HFF-Myc (cell line): ENCODE measurements around the gene GPR156.

Experiments
- DNase-seq: peaks from one replicate; pipeline ENCODE4 v3.0.0-alpha.2; 2011; ENCODE audit warnings: low read depth; ENCODE audit errors: extremely low read depth
- H3K4me3 ChIP-seq: replicated peaks from 2 replicates; pipeline ENCODE4 v1.5.1; 2011; ENCODE audit warnings: low read depth, mild to moderate bottlenecking, control low read depth, low read length
- TF ChIP-seq, protein P1 (sequence below): IDR thresholded peaks from 2 replicates; pipeline ENCODE4 v1.5.1; 2012; ENCODE audit warnings: mild to moderate bottlenecking, low read depth, low read length, control low read depth; ENCODE audit errors: missing control alignments

The GPR156 gene

DNA sequence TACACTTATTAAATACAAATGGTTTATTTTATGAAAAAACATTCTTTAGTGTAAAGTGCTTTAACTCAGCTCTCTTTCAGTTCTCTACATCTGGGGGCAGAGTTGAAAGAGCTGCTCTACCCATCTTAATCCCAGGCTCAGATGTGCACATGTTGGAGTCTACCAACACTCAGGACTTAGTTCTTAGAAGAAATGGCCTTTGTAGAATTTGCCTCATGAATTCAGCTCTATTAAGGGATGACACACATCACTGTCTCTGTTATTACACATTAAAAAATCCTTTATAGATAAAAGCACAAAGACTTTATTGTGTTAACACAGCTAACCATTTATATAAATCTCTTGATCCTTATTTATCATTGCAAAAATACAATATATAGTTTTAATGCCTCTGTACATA lies 159.0 kb downstream of the GPR156 start:
- TF ChIP-seq, protein P1, sequence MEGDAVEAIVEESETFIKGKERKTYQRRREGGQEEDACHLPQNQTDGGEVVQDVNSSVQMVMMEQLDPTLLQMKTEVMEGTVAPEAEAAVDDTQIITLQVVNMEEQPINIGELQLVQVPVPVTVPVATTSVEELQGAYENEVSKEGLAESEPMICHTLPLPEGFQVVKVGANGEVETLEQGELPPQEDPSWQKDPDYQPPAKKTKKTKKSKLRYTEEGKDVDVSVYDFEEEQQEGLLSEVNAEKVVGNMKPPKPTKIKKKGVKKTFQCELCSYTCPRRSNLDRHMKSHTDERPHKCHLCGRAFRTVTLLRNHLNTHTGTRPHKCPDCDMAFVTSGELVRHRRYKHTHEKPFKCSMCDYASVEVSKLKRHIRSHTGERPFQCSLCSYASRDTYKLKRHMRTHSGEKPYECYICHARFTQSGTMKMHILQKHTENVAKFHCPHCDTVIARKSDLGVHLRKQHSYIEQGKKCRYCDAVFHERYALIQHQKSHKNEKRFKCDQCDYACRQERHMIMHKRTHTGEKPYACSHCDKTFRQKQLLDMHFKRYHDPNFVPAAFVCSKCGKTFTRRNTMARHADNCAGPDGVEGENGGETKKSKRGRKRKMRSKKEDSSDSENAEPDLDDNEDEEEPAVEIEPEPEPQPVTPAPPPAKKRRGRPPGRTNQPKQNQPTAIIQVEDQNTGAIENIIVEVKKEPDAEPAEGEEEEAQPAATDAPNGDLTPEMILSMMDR: no peak
- no peak overlapping the region for H3K4me3 ChIP-seq
- no peak for DNase-seq

GRCh38 chr3:120119846-120120510 lies 165.0 kb downstream of the GPR156 start:
- DNase-seq: no peak
- no peak overlapping the region for H3K4me3 ChIP-seq
- TF ChIP-seq, protein P1: no peak
